Activated T-helper 1 cell treated with anti-CD3 and anti-CD28 coated beads, Interleukin-12 subunit alpha, Interleukin-12 subunit beta, Interleukin-2, Interleukin-4 antibody, amounts not matched to agents 30 ng/mL and 10 ng/mL and 1 ng/mL, durations not matched to agents 14 hours and 24 hours and 36 hours (primary cell): ENCODE measurements around the gene LAMB1. TPM values are rescaled to one million over a fixed set of nuclear protein-coding genes. Genes with fewer than 3 reads are reported as not detected.

Experiments
- DNase-seq: peaks from one replicate; pipeline ENCODE4 v3.0.0; 2021; ENCODE audit warnings: low spot score
- H3K27ac Mint-ChIP-seq: one replicate; pipeline ENCODE4 v1.8.0; 2021; ENCODE audit warnings: mild to moderate bottlenecking, mixed read lengths
- H3K27me3 Mint-ChIP-seq: one replicate; pipeline ENCODE4 v1.8.0; 2022; ENCODE audit warnings: mild to moderate bottlenecking, moderate library complexity, mixed read lengths; ENCODE audit not compliant: insufficient read depth
- H3K36me3 Mint-ChIP-seq: one replicate; pipeline ENCODE4 v1.8.0; 2021; ENCODE audit warnings: low read depth, mixed read lengths
- H3K4me1 Mint-ChIP-seq: one replicate; pipeline ENCODE4 v1.8.0; 2021; ENCODE audit warnings: low read depth, mixed read lengths
- H3K4me3 Mint-ChIP-seq: one replicate; pipeline ENCODE4 v1.8.0; 2021; ENCODE audit warnings: mild to moderate bottlenecking, moderate library complexity, mixed read lengths
- H3K9me3 Mint-ChIP-seq: one replicate; pipeline ENCODE4 v1.8.0; 2021; ENCODE audit warnings: mixed read lengths
- intact Hi-C: fragments of 100-400 bp; cut with micrococcal nuclease; formaldehyde crosslinking; loops from one replicate; pipeline ENCODE4 v1.15.1; 2024
- total RNA-seq: library from RNA; stranded (reverse); gene quantifications from 2 replicates; pipeline ENCODE4 v1.2.3, GENCODE V29; 2022

The LAMB1 gene
- total RNA-seq, 1 donor from 2014 or later: not detected

DNA sequence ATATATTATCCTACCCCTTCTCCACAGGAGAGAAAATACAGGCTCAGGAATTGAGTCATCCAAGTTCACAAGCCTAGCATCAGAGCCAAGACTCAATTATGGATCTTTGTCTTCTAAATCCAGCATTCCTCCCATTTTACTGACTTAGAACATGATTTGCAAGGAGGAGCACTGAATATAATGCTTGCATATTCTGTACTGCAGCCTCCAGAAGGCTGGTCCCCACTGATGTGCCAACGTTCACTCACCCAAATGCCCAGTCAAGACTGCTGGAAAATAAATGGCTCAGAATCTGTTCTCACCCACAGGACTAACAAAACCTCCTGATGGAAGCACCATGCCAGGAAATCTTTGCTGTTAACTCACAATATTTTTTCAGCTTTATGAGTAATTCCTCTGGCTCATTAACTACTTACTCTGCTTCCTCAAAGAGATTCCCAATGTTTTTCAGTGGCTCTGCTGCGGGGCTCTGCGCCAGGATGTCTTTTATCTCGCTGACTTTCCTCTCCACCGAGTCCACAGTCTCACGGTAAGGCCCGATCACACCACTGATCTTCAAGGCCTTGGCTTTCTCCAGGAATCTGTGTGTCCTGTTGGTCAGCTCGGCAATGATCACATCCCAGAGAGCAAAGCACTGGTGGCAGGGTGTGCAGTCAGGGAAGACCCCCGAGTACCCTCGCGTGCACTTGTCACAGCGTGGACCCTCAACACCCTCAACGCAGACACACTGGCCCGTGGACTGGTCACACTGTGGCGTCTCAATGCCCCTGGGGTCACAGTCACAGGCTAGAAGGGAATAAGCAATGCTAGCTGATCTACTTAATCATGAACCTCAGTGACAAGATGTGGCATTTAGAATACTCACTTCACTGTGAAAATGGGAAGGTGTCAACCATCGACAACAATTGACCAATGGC lies 63.1 kb downstream of the LAMB1 start:
- H3K27me3 Mint-ChIP-seq: no peaks in the 10 kb centered on the region
- DNase-seq: no peak
- H3K27ac Mint-ChIP-seq: no peak overlapping the region
- intact Hi-C loops: no loop called here
- no peaks in the 10 kb centered on the region for H3K4me1 Mint-ChIP-seq
- H3K36me3 Mint-ChIP-seq: peaks cover 3% of the 10 kb centered on the region
- H3K4me3 Mint-ChIP-seq: no peak overlapping the region
- H3K9me3 Mint-ChIP-seq: no peaks in the 10 kb centered on the region

GRCh38 chr7:107938456-107939250 lies 64.3 kb downstream of the LAMB1 start:
- DNase-seq: no peak
- Mint-ChIP-seq H3K9me3 (no peaks in the 10 kb centered on the region), H3K27me3 (no peaks in the 10 kb centered on the region), H3K4me3 (no peak overlapping the region), H3K27ac (no peak overlapping the region), H3K36me3 (peaks cover 3% of the 10 kb centered on the region), H3K4me1 (peaks cover 4% of the 10 kb centered on the region)
- intact Hi-C loops: no loop called here

GRCh38 chr7:107937531-107937930 lies 65.4 kb downstream of the LAMB1 start:
- H3K9me3 Mint-ChIP-seq: no peaks in the 10 kb centered on the region
- no peak overlapping the region for H3K4me3 Mint-ChIP-seq
- H3K27ac Mint-ChIP-seq: no peak overlapping the region
- H3K27me3 Mint-ChIP-seq: no peaks in the 10 kb centered on the region
- intact Hi-C loops: no loop called here
- peaks cover 9% of the 10 kb centered on the region for H3K4me1 Mint-ChIP-seq
- H3K36me3 Mint-ChIP-seq: peaks cover 12% of the 10 kb centered on the region
- DNase-seq: no peak

- peaks cover 9% of the 10 kb centered on the region for H3K4me1 Mint-ChIP-seq
- no peaks in the 10 kb centered on the region for H3K9me3 Mint-ChIP-seq
Measured at GRCh38 chr7:107936312-107936711, 66.6 kb downstream of the LAMB1 start.

DNA sequence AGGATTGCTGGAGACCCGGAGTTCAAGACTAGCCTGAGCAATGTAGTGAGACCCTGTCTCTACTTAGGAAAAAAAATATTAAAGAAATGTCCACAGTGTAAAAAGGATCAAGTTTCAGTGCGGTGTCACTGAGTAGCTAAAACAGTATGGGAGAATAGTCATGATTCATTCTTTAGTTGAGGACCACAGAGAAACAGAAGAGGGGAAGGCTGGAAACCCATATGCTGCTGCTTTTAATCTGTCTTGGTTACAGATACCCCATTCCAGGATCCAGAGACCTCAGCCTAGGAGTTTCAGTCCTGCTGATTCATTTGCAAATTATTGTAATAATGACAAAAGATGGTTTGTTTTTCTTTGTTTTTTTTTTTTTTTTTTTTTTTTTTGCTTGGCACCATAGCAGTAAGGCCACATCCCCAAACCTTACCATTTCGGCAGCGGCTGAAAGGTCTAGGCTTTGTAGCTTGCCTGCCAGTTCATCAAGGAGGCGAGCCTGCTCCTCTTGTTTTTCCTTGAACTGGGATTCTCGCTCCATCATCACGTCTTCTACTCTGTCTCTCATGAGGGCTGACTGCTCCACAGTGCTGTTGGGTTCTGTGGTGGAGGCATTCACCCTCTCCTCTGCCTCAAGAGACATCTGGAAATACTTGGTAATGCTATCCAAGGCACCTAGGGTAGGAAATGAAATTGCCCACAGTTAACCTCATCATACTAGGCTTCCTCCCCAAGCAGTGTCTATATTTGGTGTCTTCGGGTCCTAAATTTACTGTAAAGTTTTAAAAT lies 67.8 kb downstream of the LAMB1 start:
- Mint-ChIP-seq H3K27ac (no peak overlapping the region), H3K9me3 (no peaks in the 10 kb centered on the region), H3K4me3 (no peak overlapping the region), H3K36me3 (peaks cover 19% of the 10 kb centered on the region), H3K27me3 (no peaks in the 10 kb centered on the region), H3K4me1 (peaks cover 9% of the 10 kb centered on the region)
- DNase-seq: no peak
- intact Hi-C loops: no loop called here

More at GRCh38 chr7:107936312-107936711, 66.6 kb downstream of the LAMB1 start:
- no peak overlapping the region for H3K4me3 Mint-ChIP-seq
- H3K27ac Mint-ChIP-seq: no peak overlapping the region
- no peak for DNase-seq
- H3K36me3 Mint-ChIP-seq: peaks cover 21% of the 10 kb centered on the region
- intact Hi-C loops: no loop called here
- H3K27me3 Mint-ChIP-seq: no peaks in the 10 kb centered on the region

- H3K36me3 Mint-ChIP-seq: peaks cover 28% of the 10 kb centered on the region
- intact Hi-C loops: no loop called here
- no peak for DNase-seq
- H3K4me3 Mint-ChIP-seq: no peak overlapping the region
- H3K9me3 Mint-ChIP-seq: no peaks in the 10 kb centered on the region
- H3K27ac Mint-ChIP-seq: peak overlapping the region; percentile 35
- peaks cover 9% of the 10 kb centered on the region for H3K4me1 Mint-ChIP-seq
- no peaks in the 10 kb centered on the region for H3K27me3 Mint-ChIP-seq
Measured at GRCh38 chr7:107933386-107934013, 69.5 kb downstream of the LAMB1 start.

DNA sequence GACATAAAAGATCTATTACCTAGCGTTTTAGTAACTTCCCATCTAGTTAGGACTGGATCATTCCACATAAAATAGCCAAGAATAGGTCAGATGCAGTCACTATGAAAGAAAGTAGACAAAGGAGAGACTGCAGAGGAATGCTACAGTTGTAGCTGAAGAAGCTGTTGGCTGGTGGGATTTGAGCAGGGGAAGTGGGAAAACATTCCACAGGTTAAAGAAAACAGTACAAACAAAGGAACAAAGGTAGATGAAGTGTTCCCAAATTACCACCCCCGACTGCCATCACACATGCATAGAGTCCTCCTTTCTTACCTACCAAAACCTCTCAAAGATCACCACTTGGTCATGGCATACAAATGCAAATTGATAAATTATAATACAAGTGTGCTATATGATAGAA lies 70.2 kb downstream of the LAMB1 start:
- H3K36me3 Mint-ChIP-seq: peaks cover 29% of the 10 kb centered on the region
- H3K9me3 Mint-ChIP-seq: no peaks in the 10 kb centered on the region
- H3K4me1 Mint-ChIP-seq: peaks cover 9% of the 10 kb centered on the region
- H3K27me3 Mint-ChIP-seq: no peaks in the 10 kb centered on the region
- DNase-seq: no peak
- intact Hi-C loops: no loop called here
- no peak overlapping the region for H3K4me3 Mint-ChIP-seq
- no peak overlapping the region for H3K27ac Mint-ChIP-seq

GRCh38 chr7:107931740-107932515 lies 71.0 kb downstream of the LAMB1 start:
- Mint-ChIP-seq H3K36me3 (peaks cover 36% of the 10 kb centered on the region), H3K9me3 (no peaks in the 10 kb centered on the region), H3K4me1 (peaks cover 9% of the 10 kb centered on the region), H3K4me3 (no peak overlapping the region), H3K27me3 (no peaks in the 10 kb centered on the region), H3K27ac (no peak overlapping the region)
- intact Hi-C loops: no loop called here
- DNase-seq: no peak

DNA sequence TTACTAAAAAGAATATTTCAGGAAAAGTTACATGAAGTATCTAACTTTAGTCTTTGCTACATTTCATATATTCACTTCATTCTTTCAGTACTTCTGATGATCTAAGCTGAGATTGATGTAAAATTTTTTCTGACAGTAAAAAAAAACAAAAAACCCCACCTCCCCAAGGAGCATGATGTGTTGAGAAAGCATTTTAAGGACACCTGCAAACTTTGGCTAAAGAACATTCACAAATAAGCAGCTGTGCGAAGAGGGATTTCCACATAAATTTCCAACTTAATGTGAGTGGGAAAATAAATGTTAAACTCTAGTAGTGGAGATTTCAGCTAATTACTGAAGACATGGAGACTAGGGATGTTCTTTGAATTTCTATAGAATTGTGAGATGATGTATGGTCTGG lies 76.5 kb downstream of the LAMB1 start:
- Mint-ChIP-seq H3K4me3 (no peak overlapping the region), H3K9me3 (no peaks in the 10 kb centered on the region), H3K36me3 (peaks cover 54% of the 10 kb centered on the region), H3K27me3 (no peaks in the 10 kb centered on the region), H3K27ac (no peak overlapping the region), H3K4me1 (peaks cover 25% of the 10 kb centered on the region)
- intact Hi-C loops: loop anchor here (5.0 kb wide), 1 partner anchor 221 kb away; no protein-coding TSS in a partner anchor
- no peak for DNase-seq

DNA sequence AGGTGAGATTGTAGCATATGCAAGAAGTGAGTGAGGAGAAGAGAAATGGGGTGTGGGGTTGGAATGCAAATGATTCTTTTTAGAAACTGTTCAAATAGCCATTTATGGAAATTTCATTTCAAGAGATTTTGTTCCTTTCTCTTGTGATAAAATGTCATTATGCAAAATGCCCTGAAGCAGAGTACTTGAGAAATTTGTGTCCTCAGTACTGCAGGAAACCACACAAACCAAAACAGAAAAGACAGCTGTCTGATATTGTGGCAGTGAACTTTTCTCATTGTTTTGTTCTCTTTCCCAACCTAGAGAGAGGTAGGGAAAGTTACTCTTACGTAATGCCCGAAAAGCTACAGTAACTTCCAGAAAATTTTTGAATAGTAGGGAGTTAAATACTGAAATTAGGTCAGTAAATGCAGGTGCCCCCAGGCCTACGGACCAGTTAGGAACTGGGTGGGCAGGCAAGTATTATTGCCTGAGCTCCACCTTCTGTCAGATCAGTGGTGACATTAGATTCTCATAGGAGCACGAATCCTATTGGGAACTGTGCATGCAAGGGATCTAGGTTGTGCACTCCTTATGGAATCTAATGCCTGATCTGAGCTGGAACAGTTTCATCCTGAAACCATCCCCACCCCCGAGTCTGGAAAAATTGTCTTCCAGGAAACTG lies 78.0 kb downstream of the LAMB1 start:
- intact Hi-C loops: loop anchor here (5.0 kb wide), 1 partner anchor 222 kb away; no protein-coding TSS in a partner anchor
- Mint-ChIP-seq H3K4me1 (peaks cover 34% of the 10 kb centered on the region), H3K27ac (no peak overlapping the region), H3K27me3 (no peaks in the 10 kb centered on the region), H3K36me3 (peaks cover 62% of the 10 kb centered on the region), H3K9me3 (no peaks in the 10 kb centered on the region), H3K4me3 (no peak overlapping the region)
- DNase-seq: no peak

GRCh38 chr7:107922886-107923285 lies 80.1 kb downstream of the LAMB1 start:
- DNase-seq: no peak
- Mint-ChIP-seq H3K9me3 (no peaks in the 10 kb centered on the region), H3K27ac (no peak overlapping the region), H3K4me3 (no peak overlapping the region), H3K4me1 (peaks cover 41% of the 10 kb centered on the region), H3K36me3 (peaks cover 73% of the 10 kb centered on the region), H3K27me3 (no peaks in the 10 kb centered on the region)
- intact Hi-C loops: no loop called here
